Smooth muscle cell (in vitro differentiated cells): ENCODE data around the gene GFAP. TPM values are rescaled to one million over a fixed set of nuclear protein-coding genes. Genes with fewer than 3 reads are reported as not detected.

Experiments used
- DNase-seq: peaks from one replicate; lab custom pipeline; 2025; ENCODE audit not compliant: unreplicated experiment; lab: John Stamatoyannopoulos, UW
- H2AFZ ChIP-seq: fragments of 200-600 bp; sonication (generic); 2 replicates; pipeline ENCODE4 v1.6.0; 2016; ENCODE audit warnings: antibody characterized with exemption, low read depth, mild to moderate bottlenecking
- H3F3A ChIP-seq: fragments of 200-600 bp; sonication (generic); 2 replicates; pipeline ENCODE4 v1.6.0; 2017; ENCODE audit warnings: antibody characterized with exemption, low read depth
- H3K27ac ChIP-seq: fragments of 200-600 bp; sonication (generic); 2 replicates; pipeline ENCODE4 v1.5.1; 2016; ENCODE audit warnings: low read depth, mild to moderate bottlenecking
- H3K27me3 ChIP-seq: fragments of 200-600 bp; sonication (generic); 2 replicates; pipeline ENCODE4 v1.6.1; 2016; ENCODE audit warnings: low read depth, mild to moderate bottlenecking
- H3K36me3 ChIP-seq: fragments of 200-600 bp; sonication (generic); 2 replicates; pipeline ENCODE4 v1.5.1; 2016; ENCODE audit warnings: low read depth
- H3K4me1 ChIP-seq: fragments of 200-600 bp; sonication (generic); 2 replicates; pipeline ENCODE4 v1.5.1; 2016; ENCODE audit warnings: low read depth
- H3K4me2 ChIP-seq: fragments of 200-600 bp; sonication (generic); 2 replicates; pipeline ENCODE4 v1.6.0; 2016; ENCODE audit warnings: mild to moderate bottlenecking
- H3K4me3 ChIP-seq: fragments of 200-600 bp; sonication (generic); 2 replicates; pipeline ENCODE4 v1.5.1; 2016; ENCODE audit warnings: mild to moderate bottlenecking
- H3K79me2 ChIP-seq: fragments of 200-600 bp; sonication (generic); 2 replicates; pipeline ENCODE4 v1.6.0; 2016; ENCODE audit warnings: low read depth, mild to moderate bottlenecking
- H3K9ac ChIP-seq: fragments of 200-600 bp; sonication (generic); 2 replicates; pipeline ENCODE4 v1.6.0; 2016; ENCODE audit warnings: low read depth
- H3K9me3 ChIP-seq: fragments of 200-600 bp; sonication (generic); replicated peaks from 2 replicates; pipeline ENCODE4 v1.5.1; 2016; ENCODE audit warnings: low read depth
- H4K20me1 ChIP-seq: fragments of 200-600 bp; sonication (generic); 2 replicates; pipeline ENCODE4 v1.6.0; 2016; ENCODE audit warnings: low read depth
- CTCF ChIP-seq: fragments of 200-600 bp; sonication (generic); IDR thresholded peaks from 2 replicates; pipeline ENCODE4 v1.5.1; 2017; ENCODE audit warnings: borderline replicate concordance, mild to moderate bottlenecking, antibody characterized with exemption; ENCODE audit not compliant: insufficient read depth, poor library complexity, severe bottlenecking
- WGBS: methylation state at CpG from one replicate; pipeline ENCODE4 v1.1.7; 2016; ENCODE audit warnings: low lambda C conversion rate; 5-methylcytosine and 5-hydroxymethylcytosine counted together
- polyA plus RNA-seq: library from polyadenylated mRNA; unstranded; fragments of >200 nt; fragmentation: Nextera tagmentation; extraction: Ambion mirVana; gene quantifications from 2 replicates; pipeline ENCODE4 v1.2.1, GENCODE V29; 2016
- total RNA-seq: library from RNA; depleted of rRNA; stranded (reverse); fragments of >200 nt; gene quantifications from 2 replicates; pipeline ENCODE4 v1.2.3, GENCODE V29; 2014

The GFAP gene
- total and polyA plus RNA-seq, 2 experiments from 2014 or later = 0.04 to 0.64 TPM

- Histone ChIP-seq H3F3A (peaks cover 3% of the 10 kb centered on the region), H2AFZ (no peak overlapping the region), H3K4me2 (no peak overlapping the region), H3K79me2 (no peaks in the 10 kb centered on the region), H4K20me1 (no peaks in the 10 kb centered on the region), H3K36me3 (peaks cover 16% of the 10 kb centered on the region), H3K4me1 (no peaks in the 10 kb centered on the region), H3K9ac (no peak overlapping the region), H3K27ac (no peak overlapping the region), H3K9me3 (no peaks in the 10 kb centered on the region), H3K27me3 (no peaks in the 10 kb centered on the region), H3K4me3 (no peak overlapping the region)
- 87% methylated on average over 2 of the region's 2 CpGs for WGBS
- no peak for TF ChIP-seq CTCF
- no peak for DNase-seq
Measured at GRCh38 chr17:44880062-44880461, 35.2 kb downstream of the GFAP start.

- Histone ChIP-seq H3F3A (peaks cover 3% of the 10 kb centered on the region), H3K4me2 (no peak overlapping the region), H3K36me3 (peaks cover 16% of the 10 kb centered on the region), H3K9ac (no peak overlapping the region), H3K4me1 (no peaks in the 10 kb centered on the region), H3K27me3 (no peaks in the 10 kb centered on the region), H3K79me2 (no peaks in the 10 kb centered on the region), H3K9me3 (no peaks in the 10 kb centered on the region), H2AFZ (no peak overlapping the region), H3K4me3 (no peak overlapping the region), H4K20me1 (no peaks in the 10 kb centered on the region), H3K27ac (no peak overlapping the region)
- DNase-seq = no peak
- WGBS = 86% methylated on average over 6 of the region's 6 CpGs
- TF ChIP-seq CTCF = no peak
Measured at GRCh38 chr17:44879376-44879775, 35.9 kb downstream of the GFAP start.

DNA sequence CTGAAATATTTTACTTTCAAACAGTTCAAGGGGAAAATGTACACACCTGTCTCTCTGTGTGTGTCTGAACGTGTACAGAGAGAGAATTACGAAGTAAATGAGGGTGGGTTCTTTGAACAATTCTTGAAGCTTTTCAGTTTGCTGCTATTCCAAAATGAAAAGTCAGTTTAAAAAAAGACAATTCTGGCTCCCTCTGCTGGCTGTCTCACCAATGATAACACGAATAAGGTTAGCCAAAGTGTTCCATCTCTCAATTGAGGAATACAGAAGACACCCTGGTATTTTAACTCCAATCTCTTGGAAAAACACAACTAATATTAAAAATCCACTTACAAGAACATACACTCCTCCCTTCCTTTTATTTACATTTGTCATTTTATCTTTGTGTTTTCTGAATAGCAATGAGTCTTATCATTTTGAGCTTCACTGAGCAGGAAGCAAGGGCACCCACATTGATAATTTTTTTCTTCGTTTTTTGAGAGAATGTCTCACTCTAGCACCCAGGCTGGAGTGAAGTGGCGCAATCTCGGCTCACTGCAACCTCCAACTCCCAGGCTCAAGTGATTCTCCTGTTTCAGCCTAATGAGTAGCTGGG is 36.6 kb downstream of the GFAP start:
- Histone ChIP-seq H3F3A (peaks cover 3% of the 10 kb centered on the region), H3K4me1 (no peaks in the 10 kb centered on the region), H3K79me2 (no peaks in the 10 kb centered on the region), H3K27me3 (no peaks in the 10 kb centered on the region), H3K27ac (no peak overlapping the region), H4K20me1 (no peaks in the 10 kb centered on the region), H3K9ac (no peak overlapping the region), H3K4me3 (no peak overlapping the region), H2AFZ (no peak overlapping the region), H3K4me2 (no peak overlapping the region), H3K9me3 (no peaks in the 10 kb centered on the region), H3K36me3 (peaks cover 16% of the 10 kb centered on the region)
- DNase-seq = no peak
- 70% methylated on average over 6 of the region's 6 CpGs for WGBS
- peak; percentile 58 for TF ChIP-seq CTCF

GRCh38 chr17:44877121-44877520 is 38.2 kb downstream of the GFAP start:
- Histone ChIP-seq H3K79me2 (no peaks in the 10 kb centered on the region), H3K27ac (no peak overlapping the region), H3F3A (peaks cover 3% of the 10 kb centered on the region), H3K9me3 (no peaks in the 10 kb centered on the region), H4K20me1 (no peaks in the 10 kb centered on the region), H3K4me1 (no peaks in the 10 kb centered on the region), H3K36me3 (peaks cover 5% of the 10 kb centered on the region), H3K4me3 (no peak overlapping the region), H3K27me3 (no peaks in the 10 kb centered on the region), H3K4me2 (no peak overlapping the region), H3K9ac (no peak overlapping the region), H2AFZ (no peak overlapping the region)
- WGBS = 96% methylated on average over 5 of the region's 5 CpGs
- DNase-seq = no peak
- no peak for TF ChIP-seq CTCF
